Common myeloid progenitor, CD34-positive (primary cell): ENCODE measurements around the gene ICAM3.
"Not testable (repeated sequence)": the region's sequence is repeated elsewhere in the genome, so short reads cannot be mapped to it uniquely, and the experiment has no call there.

ENCODE experiments used
- CTCF ChIA-PET: fragments of 350-600 bp; sonication (Branson Sonifier 250); formaldehyde crosslinking; loops from one replicate; lab custom pipeline; 2021; ENCODE audit warnings: antibody characterized with exemption; lab: Charles Lee
- POLR2A ChIA-PET: fragments of 350-600 bp; sonication (Branson Sonifier 250); formaldehyde crosslinking; loops from one replicate; lab custom pipeline; 2021; ENCODE audit warnings: antibody characterized with exemption; lab: Charles Lee
- DNase-seq, 3 donors: peaks; one replicate each; pipeline versions ENCODE4 v3.0.0 to v3.0.0-alpha.2; 2013
- H3K27ac ChIP-seq, 2 experiments: 1 replicate in 1 of 2; 2 replicates in 1 of 2; pipeline ENCODE4 v1.7.0; 2013; ENCODE audit warnings: inconsistent platforms in 2 of 2, low read length in 2 of 2, mild to moderate bottlenecking in 2 of 2, low read depth in 1 of 2, moderate library complexity in 1 of 2; ENCODE audit not compliant: severe bottlenecking in 2 of 2, insufficient read depth in 1 of 2, poor library complexity in 1 of 2
- H3K27me3 ChIP-seq, 5 experiments: replicated peaks in 2 of 5; 1 replicate in 3 of 5; 2 replicates in 2 of 5; pipeline versions ENCODE4 v1.6.1 to v1.7.0; 2013; ENCODE audit warnings: low read length in 4 of 5, mild to moderate bottlenecking in 2 of 5, moderate library complexity in 2 of 5, inconsistent platforms in 1 of 5; ENCODE audit not compliant: insufficient read depth in 5 of 5, control insufficient read depth in 4 of 5
- H3K36me3 ChIP-seq, 4 experiments: 1 replicate in 2 of 4; 2 replicates in 2 of 4; pipeline versions ENCODE4 v1.6.1 to v1.7.0; 2013; ENCODE audit warnings: low read length in 3 of 4, control low read depth in 1 of 4, mild to moderate bottlenecking in 1 of 4; ENCODE audit not compliant: control insufficient read depth in 4 of 4, insufficient read depth in 4 of 4
- H3K4me1 ChIP-seq, 4 experiments: 1 replicate in 3 of 4; 2 replicates in 1 of 4; pipeline versions ENCODE4 v1.6.1 to v1.7.1; 2013; ENCODE audit warnings: low read length in 3 of 4, mild to moderate bottlenecking in 3 of 4, control low read depth in 1 of 4, inconsistent platforms in 1 of 4, moderate library complexity in 1 of 4; ENCODE audit not compliant: control insufficient read depth in 4 of 4, insufficient read depth in 4 of 4; ENCODE audit errors: control extremely low read depth in 1 of 4
- H3K4me3 ChIP-seq, 7 experiments: 1 replicate in 4 of 7; 2 replicates in 3 of 7; pipeline versions ENCODE4 v1.5.1 to v1.7.0; 2013; ENCODE audit warnings: mild to moderate bottlenecking in 7 of 7, low read length in 6 of 7, moderate library complexity in 6 of 7, inconsistent platforms in 2 of 7, low read depth in 2 of 7, control low read depth in 1 of 7; ENCODE audit not compliant: insufficient read depth in 4 of 7, control insufficient read depth in 1 of 7; ENCODE audit errors: extremely low read depth in 1 of 7
- H3K9me3 ChIP-seq, 5 experiments: 1 replicate in 4 of 5; 2 replicates in 1 of 5; pipeline versions ENCODE4 v1.6.1 to v1.7.1; 2013; ENCODE audit warnings: low read length in 4 of 5, mild to moderate bottlenecking in 2 of 5, inconsistent platforms in 1 of 5, low read depth in 1 of 5, moderate library complexity in 1 of 5; ENCODE audit not compliant: control insufficient read depth in 4 of 5, insufficient read depth in 2 of 5; ENCODE audit errors: control extremely low read depth in 1 of 5
- WGBS: methylation state at CpG from one replicate; pipeline ENCODE4 v1.1.5; 2013; ENCODE audit not compliant: insufficient coverage; 5-methylcytosine and 5-hydroxymethylcytosine counted together

The ICAM3 gene

DNA sequence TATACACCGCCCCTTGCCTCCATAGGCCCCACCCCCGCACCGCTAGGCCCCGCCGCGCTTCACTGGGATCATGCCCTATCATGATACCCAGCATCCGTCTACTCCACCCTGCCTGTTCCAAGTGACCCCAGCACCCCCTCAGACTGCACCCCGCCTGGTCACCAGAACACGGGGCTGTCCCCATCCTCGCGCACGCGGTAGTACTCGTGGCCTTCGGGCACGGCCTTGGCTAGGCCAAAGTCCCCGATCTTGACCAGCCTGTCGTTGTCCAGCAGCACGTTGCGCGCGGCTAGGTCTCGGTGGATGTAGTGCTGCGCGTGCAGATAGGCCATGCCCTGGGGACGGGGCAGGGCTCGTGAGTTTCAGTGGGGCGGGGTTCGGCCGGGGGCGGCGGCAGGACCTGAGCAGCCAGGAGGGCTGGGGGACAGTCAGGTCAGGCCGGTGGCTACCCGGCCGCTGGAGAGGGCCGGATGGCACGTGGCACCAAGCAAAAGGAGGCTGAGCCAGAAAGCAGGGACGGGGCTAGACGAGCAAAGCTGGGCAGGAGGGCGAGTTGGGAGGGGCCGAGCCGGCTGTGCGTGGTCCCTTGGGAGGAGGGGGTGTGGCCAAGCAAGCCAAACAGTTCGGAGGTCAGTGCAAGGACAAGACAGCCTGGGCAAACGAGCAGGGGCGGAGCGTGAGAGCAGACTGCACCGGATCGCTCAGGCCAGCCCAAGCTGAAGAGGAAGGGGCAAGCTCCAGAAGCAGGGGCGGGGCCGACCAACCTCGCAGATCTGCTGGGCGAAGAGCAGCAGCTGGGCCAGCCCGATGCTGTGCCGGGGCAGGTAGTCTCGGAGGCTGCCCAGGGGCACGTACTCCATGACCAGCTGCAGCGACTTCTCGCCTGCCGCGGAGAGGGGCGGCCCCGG lies 13.6 kb upstream of the ICAM3 start:
- H3K27ac ChIP-seq = no peak overlapping the region
- no peak for DNase-seq
- ChIA-PET POLR2A (no interaction called here), CTCF (no interaction called here)
- no peaks in the 10 kb centered on the region for H3K27me3 ChIP-seq
- no peak overlapping the region for H3K4me3 ChIP-seq
- H3K9me3 ChIP-seq = no peaks in the 10 kb centered on the region
- WGBS = 96% methylated on average over 62 of the region's 63 CpGs
- H3K4me1 ChIP-seq = no peaks in the 10 kb centered on the region
- H3K36me3 ChIP-seq = peaks cover 14 to 64% (median 49%) of the 10 kb centered on the region in 4 experiments

DNA sequence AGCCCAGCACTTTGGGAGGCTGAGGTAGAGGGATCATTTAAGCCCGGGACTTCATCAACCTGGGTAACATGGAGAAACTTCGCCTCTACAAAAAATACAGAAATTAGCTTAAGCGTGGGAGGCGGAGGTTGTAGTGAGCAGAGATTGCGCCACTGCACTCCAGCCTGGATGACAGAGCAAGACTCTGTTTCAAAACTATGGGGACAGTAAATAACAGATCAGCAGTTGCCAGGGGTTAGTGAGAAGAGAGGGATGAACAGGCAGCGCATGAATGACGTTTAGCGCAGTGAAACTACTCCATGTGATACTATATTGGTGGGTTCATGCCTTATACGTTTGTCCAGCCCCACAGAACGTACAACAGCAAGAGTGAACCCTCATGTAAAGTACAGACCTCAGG lies 7.1 kb upstream of the ICAM3 start:
- H3K36me3 ChIP-seq = peaks cover 8 to 16% (median 12%) of the 10 kb centered on the region in 4 experiments
- 92% methylated on average over 7 of the region's 10 CpGs for WGBS
- no peak overlapping the region for H3K27ac ChIP-seq
- DNase-seq = no peak
- H3K4me3 ChIP-seq = no peak overlapping the region
- ChIA-PET CTCF (no interaction called here), POLR2A (no interaction called here)
- H3K9me3 ChIP-seq = no peaks in the 10 kb centered on the region
- peaks cover 0 to 4% (median 0%) of the 10 kb centered on the region in 4 experiments for H3K4me1 ChIP-seq
- H3K27me3 ChIP-seq = no peaks in the 10 kb centered on the region

DNA sequence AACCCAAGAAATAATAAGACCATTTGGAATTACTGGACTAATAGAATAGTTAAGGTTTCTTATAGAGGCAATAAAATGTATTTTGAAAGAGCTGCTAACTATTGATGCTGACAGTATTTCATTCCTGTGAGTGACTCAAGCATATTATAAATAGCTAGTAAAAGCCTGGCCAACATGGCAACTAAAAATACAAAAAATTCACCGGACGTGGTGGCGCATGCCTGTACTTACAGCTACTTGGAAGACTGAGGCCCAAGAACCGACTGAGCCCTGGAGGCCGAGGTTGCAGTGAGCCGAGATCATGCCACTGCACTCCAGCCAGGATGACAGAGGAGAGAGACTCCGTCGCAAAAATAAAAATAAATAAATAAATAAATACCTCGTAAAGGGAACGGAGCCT lies 5.4 kb upstream of the ICAM3 start:
- Histone ChIP-seq H3K4me1 (peaks cover 3 to 8% (median 5%) of the 10 kb centered on the region in 4 experiments), H3K27ac (no peak overlapping the region), H3K27me3 (no peaks in the 10 kb centered on the region), H3K4me3 (no peak overlapping the region), H3K9me3 (no peaks in the 10 kb centered on the region), H3K36me3 (peaks cover 0 to 2% (median 1%) of the 10 kb centered on the region in 4 experiments)
- ChIA-PET CTCF (interaction anchor here (1.0 to 1.6 kb wide), 5 partner anchors 9 to 86 kb away, joined by 3 to 5 read pairs (median 3); no protein-coding TSS in a partner anchor), POLR2A (no interaction called here)
- WGBS = 100% methylated on average over 3 of the region's 10 CpGs
- no peak for DNase-seq

DNA sequence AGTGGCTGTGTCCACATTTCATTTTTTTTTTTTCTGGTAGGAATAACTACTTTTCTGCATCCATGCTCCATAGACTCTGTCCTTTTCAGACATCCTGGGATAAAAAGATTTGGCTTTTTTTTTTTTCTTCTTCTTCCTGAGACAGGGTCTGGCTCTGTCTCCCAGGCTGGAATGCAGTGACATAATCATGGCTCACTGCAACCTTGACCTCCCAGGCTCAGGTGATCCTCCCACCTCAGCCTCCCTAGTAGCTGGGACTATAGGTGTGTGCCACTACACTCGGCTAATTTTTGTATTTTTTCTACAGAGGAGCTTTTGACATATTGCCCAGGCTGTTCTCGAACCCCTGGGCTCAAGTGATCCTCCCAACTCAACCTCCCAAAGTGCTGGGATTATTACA lies 4.1 kb upstream of the ICAM3 start:
- ChIA-PET POLR2A (interaction anchor here (0.6 kb wide), 1 partner anchor 55 kb away, joined by 3 read pairs; no protein-coding TSS in a partner anchor), CTCF (interaction anchor here (0.7 to 1.6 kb wide), 4 partner anchors 9 to 84 kb away, joined by 3 to 5 read pairs (median 4); no protein-coding TSS in a partner anchor)
- WGBS = 100% methylated on average over 1 of the region's 2 CpGs
- DNase-seq = no peak
- Histone ChIP-seq H3K9me3 (no peaks in the 10 kb centered on the region), H3K36me3 (no peaks in the 10 kb centered on the region), H3K4me3 (no peak overlapping the region), H3K27me3 (no peaks in the 10 kb centered on the region), H3K27ac (no peak overlapping the region), H3K4me1 (peaks cover 7 to 21% (median 17%) of the 10 kb centered on the region in 4 experiments)

DNA sequence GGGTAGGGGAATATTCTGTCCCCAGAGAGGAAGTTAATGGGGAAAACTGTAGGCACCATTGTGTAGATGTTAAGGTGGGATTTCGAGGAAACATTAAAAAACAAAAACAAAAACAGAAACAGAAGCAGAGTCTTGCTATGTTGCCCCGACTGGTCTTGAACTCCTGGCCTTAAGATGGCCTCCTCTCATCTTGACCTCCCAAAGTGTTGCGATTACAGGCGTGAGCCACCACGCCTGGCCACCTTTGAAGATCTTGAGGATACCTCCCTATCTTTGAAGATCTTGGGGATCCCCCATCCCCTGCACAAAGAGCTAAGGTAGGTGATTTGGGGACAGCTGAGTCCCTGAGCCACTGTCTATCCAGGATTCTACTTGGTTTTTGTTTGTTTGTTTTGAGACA lies 553 bp upstream of the ICAM3 start:
- Histone ChIP-seq H3K4me3 (peak overlapping the region in 4 of 7 experiments; percentile 72 to 89 (median 84)), H3K27ac (no peak overlapping the region), H3K4me1 (peaks cover 7 to 24% (median 22%) of the 10 kb centered on the region in 4 experiments), H3K27me3 (no peaks in the 10 kb centered on the region), H3K9me3 (no peaks in the 10 kb centered on the region), H3K36me3 (peaks cover 0 to 14% (median 8%) of the 10 kb centered on the region in 4 experiments)
- 95% methylated on average over 3 of the region's 5 CpGs for WGBS
- no peak for DNase-seq
- ChIA-PET CTCF (interaction anchor here (0.6 to 1.4 kb wide), 3 partner anchors 32 to 49 kb away, joined by 3 to 9 read pairs (median 3); no protein-coding TSS in a partner anchor), POLR2A (no interaction called here)

DNA sequence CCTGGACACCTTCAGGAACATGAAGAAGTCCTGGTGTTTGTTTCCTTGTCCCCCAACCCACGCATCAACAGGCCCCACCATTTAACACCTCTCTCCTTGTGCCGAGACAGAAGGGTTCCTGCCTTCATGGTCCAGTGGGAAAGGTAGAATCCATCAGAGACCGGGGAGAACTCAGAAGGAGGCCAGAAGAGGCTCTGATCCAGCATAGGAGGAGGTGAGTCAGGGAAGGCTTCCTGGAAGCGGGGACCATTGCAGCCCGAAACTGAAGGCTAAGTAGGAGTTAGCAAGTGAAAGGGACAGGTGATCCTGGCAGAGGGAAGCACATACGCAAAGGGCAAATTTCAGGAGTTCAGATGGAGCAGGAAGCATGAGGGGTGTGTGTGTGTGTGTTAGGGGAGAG lies 484 bp downstream of the ICAM3 start:
- Histone ChIP-seq H3K4me3 (peak overlapping the region; percentile 51 to 89 (median 81)), H3K36me3 (peaks cover 0 to 25% (median 14%) of the 10 kb centered on the region in 4 experiments), H3K27me3 (no peaks in the 10 kb centered on the region), H3K27ac (peak overlapping the region; percentile 55 to 73), H3K4me1 (peaks cover 7 to 34% (median 28%) of the 10 kb centered on the region in 4 experiments), H3K9me3 (no peaks in the 10 kb centered on the region)
- ChIA-PET POLR2A (no interaction called here), CTCF (interaction anchor here (0.8 to 1.4 kb wide), 2 partner anchors 32 to 51 kb away, joined by 3 read pairs; no protein-coding TSS in a partner anchor)
- 30% methylated on average over 4 of the region's 6 CpGs for WGBS
- DNase-seq = no peak

DNA sequence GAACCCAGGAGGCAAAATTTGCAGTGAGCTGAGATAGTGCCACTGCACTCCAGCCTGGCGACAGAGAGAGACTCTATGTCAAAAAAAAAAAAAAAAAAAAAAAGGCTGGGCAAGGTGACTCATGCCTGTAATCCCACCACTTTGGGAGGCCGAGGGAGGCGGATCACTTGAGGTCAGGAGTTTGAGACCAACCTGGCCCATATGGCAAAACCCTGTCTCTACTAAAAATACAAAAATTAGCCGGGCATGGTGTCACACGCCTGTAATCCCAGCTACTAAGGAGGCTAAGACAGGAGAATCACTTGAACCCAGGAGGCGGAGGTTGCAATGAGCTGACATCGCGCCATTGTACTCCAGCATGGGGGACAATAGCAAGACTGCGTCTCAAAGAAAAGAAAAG lies 2.7 kb downstream of the ICAM3 start:
- H3K9me3 ChIP-seq, H3K4me3 ChIP-seq, DNase-seq, POLR2A ChIA-PET, H3K27me3 ChIP-seq, H3K27ac ChIP-seq: not testable (repeated sequence)
- Histone ChIP-seq H3K4me1 (peaks cover 7 to 48% (median 43%) of the 10 kb centered on the region in 4 experiments), H3K36me3 (peaks cover 0 to 29% (median 17%) of the 10 kb centered on the region in 4 experiments)
- CTCF ChIA-PET = interaction anchor here (0.9 to 1.1 kb wide), 3 partner anchors 8 to 29 kb away, joined by 3 read pairs; no protein-coding TSS in a partner anchor
- WGBS = 100% methylated on average over 7 of the region's 9 CpGs
